Fibroblast of the conjunctiva (primary cell): ENCODE results near the gene ZNF20.
"Not testable (repeated sequence)": the region's sequence is repeated elsewhere in the genome, so short reads cannot be mapped to it uniquely, and the experiment has no call there.

Experiments used
- DNase-seq: peaks from one replicate; pipeline ENCODE4 v3.0.0-alpha.2; 2010; ENCODE audit warnings: low read depth

ZNF20 gene

GRCh38 chr19:12112701-12113100 lies 27.4 kb downstream of the ZNF20 start:
- no peak for DNase-seq

GRCh38 chr19:12111943-12112637 lies 28.1 kb downstream of the ZNF20 start:
- no peak for DNase-seq

DNA sequence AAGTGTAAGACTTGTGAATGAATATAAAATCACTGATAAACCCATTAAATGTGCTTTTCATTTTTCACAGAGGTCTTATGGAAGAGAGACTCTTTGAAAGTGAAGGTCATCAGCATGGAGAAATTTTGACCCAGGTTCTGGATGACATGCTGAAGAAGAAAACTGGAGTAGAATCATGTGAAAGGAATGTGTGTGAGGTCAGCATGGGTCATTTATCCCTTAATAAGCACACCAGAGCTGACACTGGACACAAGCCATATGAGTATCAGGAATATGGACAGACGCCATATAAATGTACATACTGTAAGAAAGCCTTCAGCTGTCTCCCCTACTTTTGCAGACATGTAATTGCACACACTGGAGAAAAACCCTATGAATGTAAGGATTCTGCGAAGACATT lies 29.0 kb downstream of the ZNF20 start:
- DNase-seq, result no peak

GRCh38 chr19:12103909-12104308 lies 36.2 kb downstream of the ZNF20 start:
- not testable (repeated sequence) for DNase-seq

DNA sequence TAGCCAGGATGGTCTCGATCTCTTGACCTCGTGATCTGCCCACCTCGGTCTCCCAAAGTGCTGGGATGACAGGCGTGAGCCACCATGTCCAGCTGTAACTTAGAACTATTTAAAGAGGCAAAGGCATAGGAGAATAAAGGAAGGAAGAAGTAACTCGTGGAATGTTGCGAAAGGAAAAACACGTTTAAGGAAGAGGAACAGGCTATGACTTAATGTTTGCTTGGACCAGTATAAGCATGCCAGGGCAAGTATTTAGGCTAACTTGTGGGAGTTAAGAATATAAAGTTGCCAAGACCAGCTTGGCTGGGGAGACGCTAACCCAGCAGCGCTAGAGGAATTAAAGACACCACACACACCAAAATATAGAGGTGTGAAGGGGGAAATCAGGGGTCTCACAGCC lies 42.1 kb downstream of the ZNF20 start:
- no peak for DNase-seq

- peak; percentile 28 for DNase-seq
Measured at GRCh38 chr19:12095111-12095790, 44.9 kb downstream of the ZNF20 start.

- no peak for DNase-seq
Measured at GRCh38 chr19:12093777-12094176, 46.4 kb downstream of the ZNF20 start.

DNA sequence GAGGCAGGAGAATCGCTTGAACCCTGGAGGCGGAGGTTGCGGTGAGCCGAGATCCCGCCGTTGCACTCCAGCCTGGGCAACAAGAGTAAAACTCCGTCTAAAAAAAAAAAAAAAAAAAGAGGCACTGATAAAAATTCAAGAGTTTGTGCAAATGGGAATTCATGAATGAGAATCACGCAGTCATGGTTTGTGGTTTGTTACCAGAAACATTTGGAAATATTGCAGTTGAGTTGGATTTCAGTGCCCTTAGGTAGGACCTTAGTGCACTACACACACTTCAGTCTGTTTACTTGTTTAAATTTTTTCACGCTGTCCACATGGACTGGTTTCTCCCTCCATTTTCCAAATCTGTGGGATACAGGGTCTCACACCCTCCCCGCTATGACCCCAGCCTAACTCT lies 47.2 kb downstream of the ZNF20 start:
- DNase-seq, result no peak

GRCh38 chr19:12092065-12092867 lies 47.9 kb downstream of the ZNF20 start:
- DNase-seq, result peak; percentile 82

DNA sequence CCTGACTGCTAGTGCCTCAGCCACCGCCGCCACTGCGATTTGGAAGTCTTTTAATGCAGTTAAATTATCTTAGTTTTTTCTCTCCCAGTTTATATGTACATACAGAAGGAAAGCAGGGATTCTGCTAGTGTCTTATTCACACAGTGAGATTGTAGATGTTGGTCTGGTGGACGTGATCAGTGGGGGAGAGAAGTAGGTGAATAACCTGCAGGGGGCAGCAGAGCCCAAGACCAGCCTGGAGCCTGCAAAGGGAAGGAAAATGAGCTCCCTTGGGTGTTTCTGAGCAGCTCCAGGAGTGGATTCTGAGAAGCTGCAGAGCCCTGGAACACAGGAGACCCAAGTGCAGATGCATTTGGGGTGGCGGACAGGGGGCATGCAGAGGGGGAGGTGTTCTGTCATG lies 49.3 kb downstream of the ZNF20 start:
- peak; percentile 38 for DNase-seq

- no peak for DNase-seq
Measured at GRCh38 chr19:12085074-12085818, 54.9 kb downstream of the ZNF20 start.

DNA sequence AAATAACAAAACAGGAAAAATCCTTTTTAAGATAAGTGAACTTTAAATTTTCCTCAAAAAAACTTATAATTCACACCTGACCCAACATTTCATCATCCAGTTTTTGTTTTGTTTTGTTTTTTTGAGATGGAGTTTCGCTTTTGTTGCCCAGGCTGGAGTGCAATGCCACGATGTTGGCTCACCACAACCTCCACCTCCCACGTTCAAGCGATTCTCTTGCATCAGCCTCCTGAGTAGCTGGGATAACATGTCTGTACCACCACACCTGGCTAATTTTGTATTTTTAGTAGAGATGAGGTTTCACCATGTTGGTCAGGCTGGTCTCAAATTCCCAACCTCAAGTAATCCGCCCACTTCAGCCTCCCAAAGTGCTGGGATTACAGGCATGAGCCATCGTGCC lies 56.8 kb downstream of the ZNF20 start:
- DNase-seq, result not testable (repeated sequence)
